OCI-LY1 (cell line): ENCODE data around the gene NIPAL3.

Source experiments
- EZH2 ChIP-seq: fragments of 200-600 bp; sonication (generic), shearing (Covaris generic); IDR thresholded peaks from 2 replicates; pipeline ENCODE4 v1.8.0; 2017; ENCODE audit warnings: borderline replicate concordance, mixed run types, mild to moderate bottlenecking, antibody characterized with exemption, low read length, moderate library complexity, mixed read lengths
- TF ChIP-seq, protein P1 (sequence below): fragments of 200-600 bp; sonication (generic), shearing (Covaris generic); IDR thresholded peaks from 2 replicates; pipeline ENCODE4 v1.5.1; 2017; ENCODE audit warnings: mild to moderate bottlenecking, antibody characterized with exemption, low read length, moderate library complexity, mixed read lengths

DNA sequence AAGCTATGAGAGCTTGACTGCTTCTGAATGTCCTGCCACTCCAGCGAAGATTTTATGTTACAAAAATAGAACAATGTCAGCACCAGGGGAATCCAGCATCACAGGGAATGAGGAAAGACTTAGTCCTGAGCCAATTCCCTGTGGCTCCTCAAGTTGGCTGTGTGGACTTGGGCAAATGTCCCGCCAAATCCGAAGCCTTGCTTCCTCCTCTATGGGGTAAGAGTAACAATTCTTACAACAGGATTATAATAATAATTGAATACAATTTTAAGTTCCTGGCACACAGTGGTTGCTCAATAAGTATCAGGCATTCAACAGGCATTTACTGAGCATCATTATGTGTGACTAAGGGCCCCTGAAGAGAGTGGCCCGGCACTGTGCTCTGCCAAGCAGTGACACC is 46.4 kb upstream of the NIPAL3 start:
- TF ChIP-seq, protein P1, sequence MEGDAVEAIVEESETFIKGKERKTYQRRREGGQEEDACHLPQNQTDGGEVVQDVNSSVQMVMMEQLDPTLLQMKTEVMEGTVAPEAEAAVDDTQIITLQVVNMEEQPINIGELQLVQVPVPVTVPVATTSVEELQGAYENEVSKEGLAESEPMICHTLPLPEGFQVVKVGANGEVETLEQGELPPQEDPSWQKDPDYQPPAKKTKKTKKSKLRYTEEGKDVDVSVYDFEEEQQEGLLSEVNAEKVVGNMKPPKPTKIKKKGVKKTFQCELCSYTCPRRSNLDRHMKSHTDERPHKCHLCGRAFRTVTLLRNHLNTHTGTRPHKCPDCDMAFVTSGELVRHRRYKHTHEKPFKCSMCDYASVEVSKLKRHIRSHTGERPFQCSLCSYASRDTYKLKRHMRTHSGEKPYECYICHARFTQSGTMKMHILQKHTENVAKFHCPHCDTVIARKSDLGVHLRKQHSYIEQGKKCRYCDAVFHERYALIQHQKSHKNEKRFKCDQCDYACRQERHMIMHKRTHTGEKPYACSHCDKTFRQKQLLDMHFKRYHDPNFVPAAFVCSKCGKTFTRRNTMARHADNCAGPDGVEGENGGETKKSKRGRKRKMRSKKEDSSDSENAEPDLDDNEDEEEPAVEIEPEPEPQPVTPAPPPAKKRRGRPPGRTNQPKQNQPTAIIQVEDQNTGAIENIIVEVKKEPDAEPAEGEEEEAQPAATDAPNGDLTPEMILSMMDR: no peak
- no peak for TF ChIP-seq EZH2
